ENCODE measurements around the gene CCDC88C.

- no peak for TF ChIP-seq CTCF (IDR thresholded peaks at IDR 0.05; ENCODE audit: borderline replicate concordance, extremely low read depth, low read length, poor library complexity, severe bottlenecking)
- no peak for TF ChIP-seq EZH2 (IDR thresholded peaks at IDR 0.05; ENCODE audit: borderline replicate concordance, low read depth, low read length, severe bottlenecking)
Measured at GRCh38 chr14:91269076-91269991, 148.3 kb downstream of the CCDC88C start.

Measured in DND-41 (cell line).